HepG2 (cell line): ENCODE results near the gene ADCY10. TPM values are rescaled to one million over a fixed set of nuclear protein-coding genes. Genes with fewer than 3 reads are reported as not detected.

ENCODE experiments used
- CAMTA2 ChIP-seq: sonication (generic); formaldehyde crosslinking; IDR thresholded peaks from 2 replicates; pipeline ENCODE4 v1.4.0; 2020; ENCODE audit warnings: mild to moderate bottlenecking, missing genetic modification reagents, borderline replicate concordance
- NFYC ChIP-seq: IDR thresholded peaks from 2 replicates; pipeline ENCODE4 v1.6.1; 2016; ENCODE audit warnings: missing genetic modification reagents, missing compliant biosample characterization
- NPAS2 ChIP-seq: sonication (generic); formaldehyde crosslinking; IDR thresholded peaks from 2 replicates; pipeline ENCODE4 v1.8.0; 2022; ENCODE audit warnings: mild to moderate bottlenecking, missing genetic modification reagents, borderline replicate concordance
- PBX3 ChIP-seq: sonication (generic); formaldehyde crosslinking; IDR thresholded peaks from 2 replicates; pipeline ENCODE4 v1.8.1; 2023; ENCODE audit warnings: missing genetic modification reagents, inconsistent platforms, borderline replicate concordance
- PRDM4 ChIP-seq: sonication (generic); formaldehyde crosslinking; IDR thresholded peaks from 2 replicates; pipeline ENCODE4 v1.9.0; 2021; ENCODE audit warnings: missing genetic modification reagents, borderline replicate concordance
- SATB2 ChIP-seq: sonication (generic); formaldehyde crosslinking; IDR thresholded peaks from 2 replicates; pipeline ENCODE4 v1.5.0; 2020; ENCODE audit warnings: missing genetic modification reagents
- SOX13 ChIP-seq, 3 experiments: fragments of 450-650 bp in 1 of 3; sonication (generic) in 1 of 3; formaldehyde crosslinking in 1 of 3; IDR thresholded peaks in 2 of 3; conservative IDR thresholded peaks in 1 of 3; 2 replicates each; pipeline versions ENCODE4 v1.5.0 to v1.6.1; 2016 to 2020; ENCODE audit warnings: antibody characterized with exemption in 1 of 3, mild to moderate bottlenecking in 1 of 3, missing compliant biosample characterization in 1 of 3, missing genetic modification reagents in 1 of 3, moderate library complexity in 1 of 3
- TEAD2 ChIP-seq: sonication (generic); formaldehyde crosslinking; IDR thresholded peaks from 2 replicates; pipeline ENCODE4 v1.9.0; 2021; ENCODE audit warnings: missing genetic modification reagents
- ZBTB4 ChIP-seq: sonication (generic); formaldehyde crosslinking; IDR thresholded peaks from 2 replicates; pipeline ENCODE4 v1.4.0; 2020; ENCODE audit warnings: missing genetic modification reagents, mild to moderate bottlenecking, borderline replicate concordance
- ZFYVE20 ChIP-seq: sonication (generic); formaldehyde crosslinking; IDR thresholded peaks from 2 replicates; pipeline ENCODE4 v1.8.0; 2023; ENCODE audit warnings: low read depth, mild to moderate bottlenecking, moderate library complexity, missing genetic modification reagents, borderline replicate concordance
- ZMAT3 ChIP-seq: sonication (generic); formaldehyde crosslinking; conservative IDR thresholded peaks from 2 replicates; pipeline ENCODE4 v1.7.0; 2021; ENCODE audit warnings: missing genetic modification reagents
- ZNF468 ChIP-seq: sonication (generic); formaldehyde crosslinking; IDR thresholded peaks from 2 replicates; pipeline ENCODE4 v1.8.0; 2022; ENCODE audit warnings: mild to moderate bottlenecking, moderate library complexity, missing genetic modification reagents
- ZNF556 ChIP-seq: sonication (generic); formaldehyde crosslinking; IDR thresholded peaks from 2 replicates; pipeline ENCODE4 v1.4.0; 2020; ENCODE audit warnings: mild to moderate bottlenecking, missing genetic modification reagents, borderline replicate concordance
- ZNF644 ChIP-seq: IDR thresholded peaks from 2 replicates; pipeline ENCODE4 v1.6.1; 2016; ENCODE audit warnings: low read depth
- ZNF678 ChIP-seq: sonication (generic); formaldehyde crosslinking; IDR thresholded peaks from 2 replicates; pipeline ENCODE4 v1.4.0; 2020; ENCODE audit warnings: mild to moderate bottlenecking, missing genetic modification reagents
- ZNF704 ChIP-seq: sonication (generic); formaldehyde crosslinking; IDR thresholded peaks from 2 replicates; pipeline ENCODE4 v1.8.1; 2023; ENCODE audit warnings: mild to moderate bottlenecking, inconsistent platforms, moderate library complexity, missing genetic modification reagents, borderline replicate concordance
- polyA plus RNA-seq, 8 experiments: library from polyadenylated mRNA; depleted of rRNA in 3 of 8; stranded (reverse) in 7 of 8; unstranded in 1 of 8; fragments of >200 nt; fragmentation: Illumina TruSeq in 4 of 8; extraction: Trizol in 4 of 8; gene quantifications; 2 replicates each; pipeline versions ENCODE4 v1.2.1 to v1.2.3, GENCODE V29; 2011 to 2016; ENCODE audit warnings: low read depth in 4 of 8, missing spikeins in 1 of 8, mixed read lengths in 1 of 8; ENCODE audit not compliant: insufficient read depth in 1 of 8
- total RNA-seq, 5 experiments: library from RNA; depleted of rRNA; stranded (reverse); fragments of >200 nt; fragmentation: Illumina TruSeq; extraction: Trizol; gene quantifications; 2 replicates each; pipeline ENCODE4 v1.2.3, GENCODE V29; 2016; ENCODE audit warnings: low read depth in 1 of 5

Gene ADCY10
- total and polyA plus RNA-seq, 2 of the 13 experiments (the other 11 are each of a cell fraction or from before 2014, with no cell fraction given) = 0.02 to 0.03 TPM

- TF ChIP-seq SOX13 (IDR thresholded peaks at IDR 0.05) (no peak), SOX13 (CRISPR knock-in tag; conservative IDR thresholded peaks at IDR 0.05 in 1 of 2, IDR thresholded peaks at IDR 0.05 in 1 of 2) (no peak), ZBTB4 (CRISPR knock-in tag) (peak; percentile 70; the same call in 1 of the 2 replicates), PBX3 (CRISPR knock-in tag) (no peak), CAMTA2 (0 out of 2 replicates have a peak, but pooled peaks have one; percentile 28), ZMAT3 (no peak), TEAD2 (no peak), ZNF468 (CRISPR knock-in tag) (0 out of 2 replicates have a peak, but pooled peaks have one; percentile 24), ZNF704 (CRISPR knock-in tag) (no peak), ZFYVE20 (CRISPR knock-in tag) (no peak), SATB2 (no peak; the same call in 1 of the 2 replicates), PRDM4 (CRISPR knock-in tag) (no peak), NPAS2 (CRISPR knock-in tag) (no peak), ZNF556 (CRISPR knock-in tag) (no peak; the same call in 1 of the 2 replicates), ZNF644 (CRISPR knock-in tag) (no peak), NFYC (CRISPR knock-in tag) (no peak), ZNF678 (CRISPR knock-in tag) (0 out of 2 replicates have a peak, but pooled peaks have one; percentile 29)
Measured at GRCh38 chr1:167935216-167936067, 21.5 kb upstream of the ADCY10 start (continued).
